DMS 273 treated with DMSO at 0.1 percent for 48 hours (cell line): Measurements from ENCODE around the gene SMYD2.

Source experiments
- DNase-seq: peaks from one replicate; lab custom pipeline; 2025; lab: John Stamatoyannopoulos, UW

SMYD2 gene

GRCh38 chr1:214329470-214330220 lies 48.7 kb downstream of the SMYD2 start:
- DNase-seq: no peak

- DNase-seq: no peak
Observed at GRCh38 chr1:214330222-214330621, 49.3 kb downstream of the SMYD2 start.

- DNase-seq: no peak
Observed at GRCh38 chr1:214330715-214331114, 49.8 kb downstream of the SMYD2 start.

- DNase-seq: no peak
Observed at GRCh38 chr1:214331180-214331579, 50.2 kb downstream of the SMYD2 start.

- DNase-seq: no peak
Observed at GRCh38 chr1:214331827-214332423, 51.0 kb downstream of the SMYD2 start.

GRCh38 chr1:214332946-214333798 lies 52.2 kb downstream of the SMYD2 start:
- DNase-seq: no peak

- DNase-seq: no peak
Observed at GRCh38 chr1:214335567-214335966, 54.6 kb downstream of the SMYD2 start.

- no peak for DNase-seq
Observed at GRCh38 chr1:214337015-214337414, 56.1 kb downstream of the SMYD2 start.

- no peak for DNase-seq
Observed at GRCh38 chr1:214337511-214337910, 56.6 kb downstream of the SMYD2 start.

- no peak for DNase-seq
Observed at GRCh38 chr1:214338212-214338611, 57.3 kb downstream of the SMYD2 start.

- no peak for DNase-seq
Observed at GRCh38 chr1:214341459-214341858, 60.5 kb downstream of the SMYD2 start.

GRCh38 chr1:214341932-214342331 lies 61.0 kb downstream of the SMYD2 start:
- DNase-seq: no peak

- no peak for DNase-seq
Observed at GRCh38 chr1:214342525-214342924, 61.6 kb downstream of the SMYD2 start.

GRCh38 chr1:214344897-214345296 lies 63.9 kb downstream of the SMYD2 start:
- no peak for DNase-seq

GRCh38 chr1:214349008-214349407 lies 68.0 kb downstream of the SMYD2 start:
- DNase-seq: no peak

- DNase-seq: no peak
Observed at GRCh38 chr1:214349781-214350180, 68.8 kb downstream of the SMYD2 start.

- no peak for DNase-seq
Observed at GRCh38 chr1:214351551-214352277, 70.8 kb downstream of the SMYD2 start.

- no peak for DNase-seq
Observed at GRCh38 chr1:214352838-214353237, 71.9 kb downstream of the SMYD2 start.

GRCh38 chr1:214354440-214355148 lies 73.6 kb downstream of the SMYD2 start:
- no peak for DNase-seq

- DNase-seq: no peak
Observed at GRCh38 chr1:214360116-214360515, 79.2 kb downstream of the SMYD2 start.

- DNase-seq: no peak
Observed at GRCh38 chr1:214360525-214361164, 79.7 kb downstream of the SMYD2 start.
